ENCODE results near the gene GRM8. TPM values are rescaled to one million over a fixed set of nuclear protein-coding genes. Genes with fewer than 3 reads are reported as not detected.

The GRM8 gene
- polyA plus RNA-seq, 1 donor from 2014 or later, result 1.5 TPM

- Histone ChIP-seq H3K4me2 (ENCODE audit: low read length) (no peak overlapping the region), H3K4me3 (ENCODE audit: low read length) (no peak overlapping the region), H2AFZ (ENCODE audit: low read depth, low read length) (no peak overlapping the region), H3K9me2 (ENCODE audit: insufficient read depth, low read length) (no peaks in the 10 kb centered on the region), H3K27ac (ENCODE audit: low read length) (no peak overlapping the region), H3K9ac (ENCODE audit: low read length) (no peak overlapping the region), H3K27me3 (ENCODE audit: insufficient read depth, low read depth, low read length) (no peaks in the 10 kb centered on the region), H3F3A (ENCODE audit: insufficient read depth, low read length, poor library complexity, severe bottlenecking) (no peaks in the 10 kb centered on the region), H3K79me2 (replicated peaks; ENCODE audit: insufficient read depth, low read length) (no peaks in the 10 kb centered on the region), H3K9me3 (ENCODE audit: low read length) (no peaks in the 10 kb centered on the region), H3K36me3 (ENCODE audit: insufficient read depth, low read length) (no peaks in the 10 kb centered on the region), H4K20me1 (ENCODE audit: insufficient read depth) (no peaks in the 10 kb centered on the region)
- TF ChIP-seq SMC3 (conservative IDR thresholded peaks at IDR 0.05; ENCODE audit: poor library complexity) (no peak), RAD21 (conservative IDR thresholded peaks at IDR 0.05) (no peak), EZH2 (IDR thresholded peaks at IDR 0.05; ENCODE audit: borderline replicate concordance, insufficient read depth, low read length, poor library complexity, severe bottlenecking) (no peak), MXI1 (conservative IDR thresholded peaks at IDR 0.05; ENCODE audit: poor library complexity, severe bottlenecking) (no peak), POLR2AphosphoS5 (IDR thresholded peaks at IDR 0.05) (no peak), TAF1 (IDR thresholded peaks at IDR 0.05; ENCODE audit: low read depth) (no peak)
Observed at GRCh38 chr7:126806614-126807013, 446.1 kb downstream of the GRM8 start.

- no peak overlapping the region for H2AFZ ChIP-seq (ENCODE audit: low read depth, low read length)
- H3K79me2 ChIP-seq (replicated peaks; ENCODE audit: insufficient read depth, low read length), result no peaks in the 10 kb centered on the region
- no peak overlapping the region for H3K4me3 ChIP-seq (ENCODE audit: low read length)
- H3K4me2 ChIP-seq (ENCODE audit: low read length), result no peak overlapping the region
- H3K9ac ChIP-seq (ENCODE audit: low read length), result no peak overlapping the region
- H3K9me2 ChIP-seq (ENCODE audit: insufficient read depth, low read length), result no peaks in the 10 kb centered on the region
- H3K27ac ChIP-seq (ENCODE audit: low read length), result no peak overlapping the region
- H4K20me1 ChIP-seq (ENCODE audit: insufficient read depth), result no peaks in the 10 kb centered on the region
- no peaks in the 10 kb centered on the region for H3K36me3 ChIP-seq (ENCODE audit: insufficient read depth, low read length)
- no peaks in the 10 kb centered on the region for H3F3A ChIP-seq (ENCODE audit: insufficient read depth, low read length, poor library complexity, severe bottlenecking)
- no peaks in the 10 kb centered on the region for H3K27me3 ChIP-seq (ENCODE audit: insufficient read depth, low read depth, low read length)
- no peaks in the 10 kb centered on the region for H3K9me3 ChIP-seq (ENCODE audit: low read length)
- TF ChIP-seq CTCF (IDR thresholded peaks at IDR 0.05; ENCODE audit: poor library complexity, severe bottlenecking) (no peak), MXI1 (conservative IDR thresholded peaks at IDR 0.05; ENCODE audit: poor library complexity, severe bottlenecking) (no peak), POLR2AphosphoS5 (IDR thresholded peaks at IDR 0.05) (no peak), REST (IDR thresholded peaks at IDR 0.05; ENCODE audit: borderline replicate concordance) (no peak), SMC3 (conservative IDR thresholded peaks at IDR 0.05; ENCODE audit: poor library complexity) (no peak), EZH2 (IDR thresholded peaks at IDR 0.05; ENCODE audit: borderline replicate concordance, insufficient read depth, low read length, poor library complexity, severe bottlenecking) (no peak), TAF1 (IDR thresholded peaks at IDR 0.05; ENCODE audit: low read depth) (no peak), EP300 (conservative IDR thresholded peaks at IDR 0.05; ENCODE audit: poor library complexity, severe bottlenecking) (no peak), RAD21 (conservative IDR thresholded peaks at IDR 0.05) (no peak)
Observed at GRCh38 chr7:126805351-126805750, 447.4 kb downstream of the GRM8 start.

Measured in neural cell (in vitro differentiated cells).